Endothelial cell of umbilical vein (primary cell): ENCODE results near the gene TFDP1. TPM values are rescaled to one million over a fixed set of nuclear protein-coding genes. Genes with fewer than 3 reads are reported as not detected.

Experiments
- BruUV-seq: library from RNA; stranded (reverse); fragments of 400-500 nt; replicated peaks from 2 replicates; lab custom pipeline; 2021; lab: Mats Ljungman, UMichigan
- CTCF ChIA-PET: fragments of 300-600, 350-600 bp; sonication (Branson Sonifier 250); formaldehyde crosslinking; loops from one replicate; lab custom pipeline; 2021; ENCODE audit warnings: antibody characterized with exemption, inconsistent platforms; lab: Charles Lee
- POLR2A ChIA-PET: fragments of 300-600, 350-600 bp; sonication (Branson Sonifier 250); formaldehyde crosslinking; loops from one replicate; lab custom pipeline; 2021; ENCODE audit warnings: antibody characterized with exemption, inconsistent platforms; lab: Charles Lee
- DNase-seq: peaks from one replicate; pipeline ENCODE4 v3.0.0-alpha.2; 2011; ENCODE audit warnings: low read depth, low spot score
- FAIRE-seq: peaks from 2 replicates; lab custom pipeline; 2011; peaks lifted over from hg19 to GRCh38; lab: Jason Lieb, UNC
- H2AFZ ChIP-seq: 2 replicates; pipeline ENCODE4 v1.6.0; 2012; ENCODE audit warnings: low read depth, low read length, control low read depth, inconsistent platforms
- H3K27ac ChIP-seq: 2 replicates; pipeline ENCODE4 v1.5.1; 2011; ENCODE audit warnings: low read depth, mild to moderate bottlenecking, control low read depth, low read length, moderate library complexity; ENCODE audit not compliant: insufficient read depth
- H3K27me3 ChIP-seq, 2 experiments: 2 replicates each; pipeline versions ENCODE4 v1.6.0 to v1.6.1; 2011; ENCODE audit warnings: low read length in 2 of 2, mixed read lengths in 1 of 2; ENCODE audit not compliant: control insufficient read depth in 2 of 2, insufficient read depth in 2 of 2
- H3K36me3 ChIP-seq, 2 experiments: 2 replicates in 1 of 2; 3 replicates in 1 of 2; pipeline ENCODE4 v1.5.1; 2011; ENCODE audit warnings: low read length in 2 of 2, mild to moderate bottlenecking in 1 of 2, moderate library complexity in 1 of 2; ENCODE audit not compliant: control insufficient read depth in 2 of 2, insufficient read depth in 2 of 2; ENCODE audit errors: extremely low read depth in 1 of 2
- H3K4me1 ChIP-seq: 3 replicates; pipeline ENCODE4 v1.5.1; 2011; ENCODE audit warnings: mild to moderate bottlenecking, low read length; ENCODE audit not compliant: control insufficient read depth, insufficient read depth; ENCODE audit errors: extremely low read depth
- H3K4me2 ChIP-seq: 2 replicates; pipeline ENCODE4 v1.6.1; 2011; ENCODE audit warnings: low read length, control low read depth, mixed read lengths; ENCODE audit not compliant: insufficient read depth
- H3K4me3 ChIP-seq, 3 experiments: fragments of 200-600 bp in 1 of 3; sonication (generic), shearing (Covaris generic) in 1 of 3; replicated peaks in 1 of 3; 2 replicates each; pipeline ENCODE4 v1.5.1; 2011 to 2016; ENCODE audit warnings: control low read depth in 3 of 3, low read length in 3 of 3, mild to moderate bottlenecking in 2 of 3, inconsistent platforms in 1 of 3, low read depth in 1 of 3, moderate library complexity in 1 of 3; ENCODE audit not compliant: insufficient read depth in 1 of 3
- H3K79me2 ChIP-seq: 2 replicates; pipeline ENCODE4 v1.6.0; 2012; ENCODE audit warnings: low read length, inconsistent platforms; ENCODE audit not compliant: control insufficient read depth, insufficient read depth
- H3K9ac ChIP-seq: replicated peaks from 2 replicates; pipeline ENCODE3; 2011; ENCODE audit warnings: low read length, control low read depth; ENCODE audit not compliant: insufficient read depth; ENCODE audit errors: extremely low read depth
- H3K9me1 ChIP-seq: replicated peaks from 3 replicates; pipeline ENCODE4 v1.6.0; 2011; ENCODE audit warnings: mild to moderate bottlenecking, low read length; ENCODE audit not compliant: control insufficient read depth, insufficient read depth; ENCODE audit errors: extremely low read depth
- H3K9me3 ChIP-seq: replicated peaks from 2 replicates; pipeline ENCODE4 v1.5.1; 2012; ENCODE audit warnings: low read length, inconsistent platforms; ENCODE audit not compliant: control insufficient read depth, insufficient read depth
- H4K20me1 ChIP-seq: replicated peaks from 2 replicates; pipeline ENCODE3; 2011; ENCODE audit warnings: mild to moderate bottlenecking, low read length; ENCODE audit not compliant: control insufficient read depth, insufficient read depth; ENCODE audit errors: extremely low read depth
- EZH2 ChIP-seq: IDR thresholded peaks from 2 replicates; pipeline ENCODE4 v1.6.1; 2012; ENCODE audit warnings: borderline replicate concordance, low read depth, mild to moderate bottlenecking, moderate library complexity, low read length, inconsistent platforms; ENCODE audit not compliant: severe bottlenecking
- FOS ChIP-seq: IDR thresholded peaks from 2 replicates; pipeline ENCODE4 v1.6.1; 2011; ENCODE audit warnings: mild to moderate bottlenecking, low read length, moderate library complexity, borderline replicate concordance; ENCODE audit not compliant: insufficient read depth
- GATA2 ChIP-seq: IDR thresholded peaks from 2 replicates; pipeline ENCODE4 v1.7.0; 2011; ENCODE audit warnings: low read depth, mild to moderate bottlenecking, moderate library complexity, mixed read lengths, low read length; ENCODE audit not compliant: insufficient read length, insufficient read depth
- JUN ChIP-seq: IDR thresholded peaks from 2 replicates; pipeline ENCODE4 v1.6.1; 2011; ENCODE audit warnings: borderline replicate concordance, low read depth; ENCODE audit not compliant: insufficient read length, insufficient read depth
- MYC ChIP-seq: IDR thresholded peaks from one replicate; pipeline ENCODE4 v1.6.1; 2011; ENCODE audit warnings: mild to moderate bottlenecking, low read depth, low read length
- POLR2A ChIP-seq: IDR thresholded peaks from 2 replicates; pipeline ENCODE4 v1.6.1; 2012; ENCODE audit warnings: low read depth, mild to moderate bottlenecking, control low read depth, low read length
- POLR2AphosphoS5 ChIP-seq: IDR thresholded peaks from 2 replicates; pipeline ENCODE4 v1.6.1; 2012; ENCODE audit warnings: low read depth, mild to moderate bottlenecking, control low read depth, low read length, moderate library complexity; ENCODE audit not compliant: insufficient read depth
- dilution Hi-C: fragments of 300-500 bp; cut with MboI; formaldehyde crosslinking; loops from one replicate; pipeline ENCODE4 v1.15.0; 2019; ENCODE audit warnings: low sequenced_read_pairs; ENCODE audit not compliant: extremely low pct_ligation_motif_present
- intact Hi-C: fragments of 100-400 bp; cut with micrococcal nuclease; formaldehyde crosslinking; loops from one replicate; pipeline ENCODE4 v1.10.0; 2022
- polyA plus RNA-seq, 4 experiments: library from polyadenylated mRNA; depleted of rRNA in 3 of 4; stranded (reverse) in 3 of 4; unstranded in 1 of 4; fragments of >200 nt; gene quantifications; 2 replicates each; pipeline versions ENCODE4 v1.2.1 to v1.2.3, GENCODE V29; 2011 to 2012; ENCODE audit warnings: missing spikeins in 1 of 4
- total RNA-seq: library from RNA; stranded (reverse); gene quantifications from 2 replicates; pipeline ENCODE4 v1.2.3, GENCODE V29; 2021
- TF ChIP-seq, protein P1 (sequence below): IDR thresholded peaks from 2 replicates; pipeline ENCODE4 v1.6.1; 2011; ENCODE audit not compliant: insufficient read depth, insufficient read length
- TF ChIP-seq, protein P2 (sequence below), 2 donors: IDR thresholded peaks; 1 replicate in 1 of 2; 2 replicates in 1 of 2; pipeline ENCODE4 v1.5.1; 2011; ENCODE audit warnings: low read length in 2 of 2, mild to moderate bottlenecking in 2 of 2, moderate library complexity in 2 of 2, control low read depth in 1 of 2, inconsistent platforms in 1 of 2, low read depth in 1 of 2; ENCODE audit not compliant: insufficient read depth in 1 of 2; ENCODE audit errors: extremely low read depth in 1 of 2

Gene TFDP1
- total and polyA plus RNA-seq, 2 donors (not counting 3 experiments of a cell fraction or from before 2014, with no cell fraction given): 64.3 to 137 TPM

DNA sequence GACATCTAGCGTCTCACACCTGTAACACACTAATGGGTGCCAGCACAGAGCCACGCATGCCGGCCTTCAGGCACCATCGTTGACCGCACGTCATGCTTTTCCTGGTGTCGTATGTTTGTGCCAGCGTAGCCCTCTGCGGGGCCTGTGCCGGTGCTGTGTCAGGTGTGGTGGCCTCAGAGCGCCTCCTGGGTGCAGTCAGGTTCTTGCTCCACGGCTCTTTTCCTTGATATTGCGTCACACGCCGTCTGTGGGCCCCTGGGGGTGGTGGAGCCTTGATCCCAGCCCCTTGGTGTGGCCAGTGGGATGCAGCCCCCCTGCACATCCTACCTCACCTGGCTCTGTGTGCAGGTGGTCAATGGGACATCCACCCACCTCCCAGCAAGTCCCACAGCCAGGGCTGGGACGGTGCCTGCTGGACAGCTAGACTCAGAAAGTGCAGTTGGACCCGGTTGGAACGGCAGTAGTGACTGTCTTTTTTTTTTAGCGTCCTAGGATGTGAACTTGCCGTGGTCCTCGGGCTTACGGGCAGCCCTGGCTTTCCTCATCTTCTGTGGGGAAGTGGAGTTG, 24.5 kb downstream of the TFDP1 start:
- H3K27ac ChIP-seq: no peak overlapping the region
- H3K9me3 ChIP-seq: no peaks in the 10 kb centered on the region
- no peak overlapping the region for H2AFZ ChIP-seq
- no peak for TF ChIP-seq POLR2AphosphoS5
- TF ChIP-seq, protein P1, sequence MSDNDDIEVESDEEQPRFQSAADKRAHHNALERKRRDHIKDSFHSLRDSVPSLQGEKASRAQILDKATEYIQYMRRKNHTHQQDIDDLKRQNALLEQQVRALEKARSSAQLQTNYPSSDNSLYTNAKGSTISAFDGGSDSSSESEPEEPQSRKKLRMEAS: no peak
- TF ChIP-seq POLR2A: no peak
- no peak for TF ChIP-seq MYC
- TF ChIP-seq, protein P2, sequence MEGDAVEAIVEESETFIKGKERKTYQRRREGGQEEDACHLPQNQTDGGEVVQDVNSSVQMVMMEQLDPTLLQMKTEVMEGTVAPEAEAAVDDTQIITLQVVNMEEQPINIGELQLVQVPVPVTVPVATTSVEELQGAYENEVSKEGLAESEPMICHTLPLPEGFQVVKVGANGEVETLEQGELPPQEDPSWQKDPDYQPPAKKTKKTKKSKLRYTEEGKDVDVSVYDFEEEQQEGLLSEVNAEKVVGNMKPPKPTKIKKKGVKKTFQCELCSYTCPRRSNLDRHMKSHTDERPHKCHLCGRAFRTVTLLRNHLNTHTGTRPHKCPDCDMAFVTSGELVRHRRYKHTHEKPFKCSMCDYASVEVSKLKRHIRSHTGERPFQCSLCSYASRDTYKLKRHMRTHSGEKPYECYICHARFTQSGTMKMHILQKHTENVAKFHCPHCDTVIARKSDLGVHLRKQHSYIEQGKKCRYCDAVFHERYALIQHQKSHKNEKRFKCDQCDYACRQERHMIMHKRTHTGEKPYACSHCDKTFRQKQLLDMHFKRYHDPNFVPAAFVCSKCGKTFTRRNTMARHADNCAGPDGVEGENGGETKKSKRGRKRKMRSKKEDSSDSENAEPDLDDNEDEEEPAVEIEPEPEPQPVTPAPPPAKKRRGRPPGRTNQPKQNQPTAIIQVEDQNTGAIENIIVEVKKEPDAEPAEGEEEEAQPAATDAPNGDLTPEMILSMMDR (IDR thresholded peaks at IDR 0.05; ENCODE audit: extremely low read depth in 1 of 2, insufficient read depth in 1 of 2, low read depth in 1 of 2, low read length in 2 of 2): no peak
- no peak for TF ChIP-seq GATA2
- TF ChIP-seq FOS: no peak
- TF ChIP-seq EZH2: no peak
- no peak for TF ChIP-seq JUN
- peaks cover 91% of the 10 kb centered on the region for H3K79me2 ChIP-seq
- H3K9ac ChIP-seq: no peak overlapping the region
- ChIA-PET POLR2A (no interaction called here), CTCF (no interaction called here)
- dilution Hi-C loops (no loop called here), intact Hi-C loops (no loop called here)
- no peaks in the 10 kb centered on the region for H3K9me1 ChIP-seq
- no peaks in the 10 kb centered on the region for H4K20me1 ChIP-seq
- H3K4me2 ChIP-seq: no peak overlapping the region
- no peaks in the 10 kb centered on the region for H3K27me3 ChIP-seq
- H3K36me3 ChIP-seq: peaks cover 0 to 19% of the 10 kb centered on the region in 2 experiments
- FAIRE-seq: no peak
- no peak for DNase-seq
- H3K4me1 ChIP-seq: no peaks in the 10 kb centered on the region
- no peak overlapping the region for H3K4me3 ChIP-seq
- no TSS peak for BruUV-seq
